GM19023 (cell line): ENCODE results near the gene BBS9.

Source experiments
- ATAC-seq: cut with Tn5 transposase; IDR thresholded peaks from one replicate; pipeline ENCODE4 v1.9.1; 2021; ENCODE audit warnings: mild to moderate bottlenecking, moderate library complexity; ENCODE audit not compliant: unreplicated experiment

The BBS9 gene

GRCh38 chr7:33351709-33352108, 222.3 kb downstream of the BBS9 start:
- no peak for ATAC-seq

- ATAC-seq: no peak
These were observed 224.8 kb downstream of the BBS9 start for GRCh38 chr7:33354201-33354600.

GRCh38 chr7:33355386-33355785, 226.0 kb downstream of the BBS9 start:
- no peak for ATAC-seq

- no peak for ATAC-seq
These were observed 227.0 kb downstream of the BBS9 start for GRCh38 chr7:33356336-33356735.

- no peak for ATAC-seq
These were observed 228.5 kb downstream of the BBS9 start for GRCh38 chr7:33357846-33358245.

- ATAC-seq: no peak
These were observed 240.5 kb downstream of the BBS9 start for GRCh38 chr7:33369888-33370287.

- no peak for ATAC-seq
These were observed 243.8 kb downstream of the BBS9 start for GRCh38 chr7:33373195-33373594.

- ATAC-seq: no peak
These were observed 250.6 kb downstream of the BBS9 start for GRCh38 chr7:33379891-33380525.

GRCh38 chr7:33388332-33388731, 259.0 kb downstream of the BBS9 start:
- no peak for ATAC-seq

GRCh38 chr7:33392148-33392547, 262.8 kb downstream of the BBS9 start:
- no peak for ATAC-seq

GRCh38 chr7:33393770-33394169, 264.4 kb downstream of the BBS9 start:
- no peak for ATAC-seq

GRCh38 chr7:33395340-33395739, 266.0 kb downstream of the BBS9 start:
- no peak for ATAC-seq

GRCh38 chr7:33399528-33400213, 270.3 kb downstream of the BBS9 start:
- ATAC-seq: no peak

- no peak for ATAC-seq
These were observed 270.8 kb downstream of the BBS9 start for GRCh38 chr7:33400214-33400538.

GRCh38 chr7:33410266-33410665, 280.9 kb downstream of the BBS9 start:
- no peak for ATAC-seq

- ATAC-seq: no peak
These were observed 281.7 kb downstream of the BBS9 start for GRCh38 chr7:33411020-33411419.

- ATAC-seq: no peak
These were observed 283.0 kb downstream of the BBS9 start for GRCh38 chr7:33412331-33412730.

GRCh38 chr7:33418251-33418701, 288.9 kb downstream of the BBS9 start:
- ATAC-seq: no peak

- no peak for ATAC-seq
These were observed 291.1 kb downstream of the BBS9 start for GRCh38 chr7:33420311-33420940.

GRCh38 chr7:33421429-33421828, 292.1 kb downstream of the BBS9 start:
- ATAC-seq: no peak

- no peak for ATAC-seq
These were observed 292.8 kb downstream of the BBS9 start for GRCh38 chr7:33422141-33422540.
